Measurements from ENCODE around the gene PAX8.
"Not testable (repeated sequence)": the region's sequence is repeated elsewhere in the genome, so short reads cannot be mapped to it uniquely, and the experiment has no call there.

The PAX8 gene

DNA sequence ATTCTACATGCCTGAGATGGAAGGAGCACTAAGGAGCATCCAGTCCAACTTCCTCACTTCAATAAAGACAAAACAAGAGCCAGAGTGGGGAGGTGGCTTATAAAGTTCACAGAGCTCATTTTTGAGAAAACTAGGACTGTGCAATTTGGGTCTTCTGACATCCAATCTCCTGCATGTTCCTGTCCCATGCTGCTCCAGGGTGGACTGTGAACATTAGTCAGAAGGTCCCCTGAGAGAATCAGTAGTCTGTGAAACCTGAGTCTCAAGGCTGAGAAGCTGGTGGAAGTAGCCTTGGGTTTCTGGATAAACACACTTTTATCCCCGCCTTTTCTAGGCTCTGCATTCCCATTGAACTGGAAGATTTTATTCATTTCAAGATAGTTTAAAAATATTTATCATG, 33.1 kb upstream of the PAX8 start:
- DNase-seq (ENCODE audit: extremely low read depth, insufficient read length); H3K4me3 ChIP-seq (replicated peaks; ENCODE audit: low read depth, low read length); H3K36me3 ChIP-seq (ENCODE audit: control insufficient read depth, insufficient read depth, low read length); H3K27me3 ChIP-seq (replicated peaks; ENCODE audit: control insufficient read depth, insufficient read depth, low read length): not testable (repeated sequence)

GRCh38 chr2:113311191-113311590, 32.5 kb upstream of the PAX8 start:
- not testable (repeated sequence) for DNase-seq (ENCODE audit: extremely low read depth, insufficient read length); H3K4me3 ChIP-seq (replicated peaks; ENCODE audit: low read depth, low read length); H3K36me3 ChIP-seq (ENCODE audit: control insufficient read depth, insufficient read depth, low read length); H3K27me3 ChIP-seq (replicated peaks; ENCODE audit: control insufficient read depth, insufficient read depth, low read length)

DNA sequence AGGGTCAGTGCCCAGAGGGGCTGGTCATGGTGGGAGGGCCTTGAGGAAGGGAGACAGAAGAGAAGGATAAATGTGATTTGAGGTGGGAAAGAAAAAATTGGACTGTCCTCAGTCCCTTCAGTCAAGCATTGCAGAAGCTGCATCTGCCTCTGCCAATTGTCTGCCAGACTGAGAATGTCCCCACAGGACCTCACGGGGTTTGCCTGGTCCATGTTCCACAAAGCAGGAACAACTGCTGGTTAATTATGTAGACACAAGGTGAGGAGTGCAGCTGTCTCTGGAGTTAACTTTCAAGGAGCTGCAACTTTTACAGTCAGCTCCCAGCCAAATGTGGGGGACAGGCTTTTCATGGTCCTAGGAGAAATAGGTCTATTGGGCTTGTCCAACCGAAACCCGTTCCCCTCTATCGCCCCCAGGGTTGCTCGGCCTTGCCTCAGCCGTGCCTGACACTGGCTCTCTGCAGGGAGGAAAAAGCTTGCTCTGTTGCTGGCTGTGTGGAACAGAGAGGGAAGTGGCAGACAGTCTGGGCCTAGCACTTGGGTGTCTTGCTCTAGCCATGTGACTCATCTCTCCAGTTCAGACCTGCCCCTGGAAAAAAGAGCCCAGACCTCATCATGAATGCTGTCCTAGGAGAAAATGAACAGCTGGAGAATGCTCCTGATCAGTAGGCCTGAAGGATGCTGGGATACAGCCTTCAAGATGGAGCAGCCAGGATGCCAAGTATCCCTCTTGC, 31.1 kb upstream of the PAX8 start:
- no peak for TF ChIP-seq CTCF (IDR thresholded peaks at IDR 0.05; ENCODE audit: insufficient read depth, low read length, poor library complexity, severe bottlenecking)
- no peak for DNase-seq (ENCODE audit: extremely low read depth, insufficient read length)
- H3K36me3 ChIP-seq (ENCODE audit: control insufficient read depth, insufficient read depth, low read length) = no peaks in the 10 kb centered on the region

GRCh38 chr2:113308784-113309183, 30.1 kb upstream of the PAX8 start:
- H3K4me3 ChIP-seq (replicated peaks; ENCODE audit: low read depth, low read length); H3K36me3 ChIP-seq (ENCODE audit: control insufficient read depth, insufficient read depth, low read length); DNase-seq (ENCODE audit: extremely low read depth, insufficient read length); H3K27me3 ChIP-seq (replicated peaks; ENCODE audit: control insufficient read depth, insufficient read depth, low read length): not testable (repeated sequence)

More for the DNA sequence above, 31.1 kb upstream of the PAX8 start:
- H3K4me3 ChIP-seq (replicated peaks; ENCODE audit: low read depth, low read length) = no peak overlapping the region
- H3K27me3 ChIP-seq (replicated peaks; ENCODE audit: control insufficient read depth, insufficient read depth, low read length) = peaks cover 1% of the 10 kb centered on the region; the same call in 1 of the 2 replicates

DNA sequence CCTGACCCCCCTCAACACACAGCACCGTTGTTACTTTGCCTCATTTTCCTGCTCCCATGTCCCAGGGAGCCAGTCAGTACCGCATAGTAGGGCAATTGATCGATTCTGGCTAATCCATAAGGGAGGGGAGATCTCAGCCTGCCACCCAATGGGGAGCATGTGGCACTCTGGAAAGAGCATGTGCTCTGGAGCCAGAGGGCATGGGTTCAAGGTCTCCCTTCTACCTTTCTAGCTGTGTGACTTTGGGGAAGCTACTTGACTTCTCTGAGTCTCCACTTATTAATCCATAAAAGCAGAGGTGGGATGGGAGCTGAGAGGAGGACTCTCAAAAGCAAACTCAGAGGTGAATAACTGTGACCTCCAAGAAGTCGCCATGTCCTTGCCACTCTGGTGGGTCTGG, 27.5 kb upstream of the PAX8 start:
- not testable (repeated sequence) for H3K27me3 ChIP-seq (replicated peaks; ENCODE audit: control insufficient read depth, insufficient read depth, low read length); H3K36me3 ChIP-seq (ENCODE audit: control insufficient read depth, insufficient read depth, low read length); DNase-seq (ENCODE audit: extremely low read depth, insufficient read length); H3K4me3 ChIP-seq (replicated peaks; ENCODE audit: low read depth, low read length)

DNA sequence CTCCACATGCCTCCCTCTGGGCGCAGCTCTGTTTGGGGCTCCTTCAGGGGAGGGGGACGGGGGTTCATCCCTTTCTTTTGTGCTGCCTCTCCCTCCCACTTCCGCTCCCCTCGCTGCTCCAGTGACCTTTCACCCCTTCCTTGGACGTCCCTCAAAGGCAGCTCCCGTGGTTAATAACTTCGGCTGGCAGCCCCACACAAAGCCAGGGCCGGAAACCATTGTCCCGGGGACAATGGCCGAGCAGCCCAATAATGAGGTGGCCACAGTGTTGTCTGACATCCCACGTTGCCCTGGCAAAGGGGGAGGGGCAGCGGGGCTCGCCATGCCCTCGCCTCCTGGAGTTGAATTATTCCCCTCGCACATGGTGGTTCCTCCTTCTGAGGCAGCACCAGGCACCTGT, 27.0 kb upstream of the PAX8 start:
- H3K4me3 ChIP-seq (replicated peaks; ENCODE audit: low read depth, low read length); DNase-seq (ENCODE audit: extremely low read depth, insufficient read length); H3K36me3 ChIP-seq (ENCODE audit: control insufficient read depth, insufficient read depth, low read length); H3K27me3 ChIP-seq (replicated peaks; ENCODE audit: control insufficient read depth, insufficient read depth, low read length): not testable (repeated sequence)

DNA sequence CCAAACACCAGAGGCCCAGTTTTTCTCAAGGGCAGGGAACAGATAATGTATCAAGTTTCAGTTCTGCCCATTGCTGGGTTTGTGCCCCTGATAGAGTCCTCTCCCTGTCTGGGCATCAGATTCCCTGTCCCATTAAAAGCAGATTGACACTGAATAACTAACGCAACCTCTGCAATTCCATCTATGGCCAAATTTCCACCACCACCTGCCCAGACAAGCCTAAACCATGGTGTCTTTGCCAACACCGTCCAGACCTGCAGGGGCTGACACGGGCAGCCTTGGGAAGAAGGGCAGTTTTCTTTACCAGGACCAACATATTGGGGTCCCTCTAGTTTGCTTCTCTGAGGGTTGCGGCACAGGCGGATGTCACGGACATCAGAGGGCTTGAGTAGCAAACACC, 26.4 kb upstream of the PAX8 start:
- no peaks in the 10 kb centered on the region for H3K36me3 ChIP-seq (ENCODE audit: control insufficient read depth, insufficient read depth, low read length)
- H3K4me3 ChIP-seq (replicated peaks; ENCODE audit: low read depth, low read length) = no peak overlapping the region
- no peak for TF ChIP-seq CTCF (IDR thresholded peaks at IDR 0.05; ENCODE audit: insufficient read depth, low read length, poor library complexity, severe bottlenecking)
- peaks cover 1% of the 10 kb centered on the region; the same call in 1 of the 2 replicates for H3K27me3 ChIP-seq (replicated peaks; ENCODE audit: control insufficient read depth, insufficient read depth, low read length)
- DNase-seq (ENCODE audit: extremely low read depth, insufficient read length) = no peak

DNA sequence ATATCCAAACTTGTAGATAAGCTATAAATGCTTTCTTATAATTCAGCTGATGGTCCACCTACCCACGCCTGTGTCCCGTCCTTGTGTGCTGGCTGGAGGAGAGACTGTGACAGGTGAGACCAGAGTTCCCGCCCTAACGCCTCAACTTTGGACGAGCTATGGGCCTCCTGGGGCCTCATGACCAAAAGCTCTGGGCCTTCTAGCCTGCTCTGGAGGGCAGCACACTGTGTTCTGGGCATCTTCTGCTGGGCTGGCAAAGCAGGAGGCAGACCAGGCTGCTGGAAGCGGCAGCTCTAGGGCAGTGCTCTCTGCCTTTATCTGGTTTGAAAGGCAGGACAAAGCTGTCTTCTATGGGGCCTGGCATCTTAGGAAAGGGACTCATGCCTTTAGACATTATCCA, 26.0 kb upstream of the PAX8 start:
- H3K4me3 ChIP-seq (replicated peaks; ENCODE audit: low read depth, low read length) = no peak overlapping the region
- no peaks in the 10 kb centered on the region for H3K36me3 ChIP-seq (ENCODE audit: control insufficient read depth, insufficient read depth, low read length)
- H3K27me3 ChIP-seq (replicated peaks; ENCODE audit: control insufficient read depth, insufficient read depth, low read length) = peaks cover 1% of the 10 kb centered on the region; the same call in 1 of the 2 replicates
- no peak for DNase-seq (ENCODE audit: extremely low read depth, insufficient read length)
- no peak for TF ChIP-seq CTCF (IDR thresholded peaks at IDR 0.05; ENCODE audit: insufficient read depth, low read length, poor library complexity, severe bottlenecking)

- not testable (repeated sequence) for H3K4me3 ChIP-seq (replicated peaks; ENCODE audit: low read depth, low read length); H3K36me3 ChIP-seq (ENCODE audit: control insufficient read depth, insufficient read depth, low read length); DNase-seq (ENCODE audit: extremely low read depth, insufficient read length); H3K27me3 ChIP-seq (replicated peaks; ENCODE audit: control insufficient read depth, insufficient read depth, low read length)
These were observed 23.7 kb upstream of the PAX8 start for GRCh38 chr2:113302216-113302980.
